HG02588 (cell line): ENCODE data around the gene GRID1.

Experiments
- ATAC-seq: cut with Tn5 transposase; IDR thresholded peaks from one replicate; pipeline ENCODE4 v1.9.1; 2021; ENCODE audit warnings: mild to moderate bottlenecking, moderate library complexity; ENCODE audit not compliant: unreplicated experiment

Gene GRID1

DNA sequence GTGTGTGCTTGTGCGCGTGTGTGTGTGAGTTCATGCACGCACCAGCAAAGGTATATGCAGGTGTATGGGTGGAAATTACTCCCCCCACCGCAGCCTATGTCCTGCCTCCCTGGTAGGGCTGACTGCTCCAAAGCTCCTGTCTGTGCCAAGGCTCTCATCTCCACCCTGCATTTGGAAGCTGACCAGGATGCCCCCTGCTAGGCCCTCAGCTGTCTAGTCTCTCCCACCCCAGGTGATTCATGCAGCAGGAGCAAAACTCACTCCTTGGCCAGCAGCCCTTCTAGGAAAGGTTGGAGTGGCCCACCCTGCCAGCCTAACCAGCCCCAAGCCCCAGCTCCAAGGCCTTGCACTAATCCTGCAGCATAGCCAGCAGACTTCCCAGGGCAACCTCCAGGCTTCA lies 148.4 kb downstream of the GRID1 start:
- no peak for ATAC-seq

DNA sequence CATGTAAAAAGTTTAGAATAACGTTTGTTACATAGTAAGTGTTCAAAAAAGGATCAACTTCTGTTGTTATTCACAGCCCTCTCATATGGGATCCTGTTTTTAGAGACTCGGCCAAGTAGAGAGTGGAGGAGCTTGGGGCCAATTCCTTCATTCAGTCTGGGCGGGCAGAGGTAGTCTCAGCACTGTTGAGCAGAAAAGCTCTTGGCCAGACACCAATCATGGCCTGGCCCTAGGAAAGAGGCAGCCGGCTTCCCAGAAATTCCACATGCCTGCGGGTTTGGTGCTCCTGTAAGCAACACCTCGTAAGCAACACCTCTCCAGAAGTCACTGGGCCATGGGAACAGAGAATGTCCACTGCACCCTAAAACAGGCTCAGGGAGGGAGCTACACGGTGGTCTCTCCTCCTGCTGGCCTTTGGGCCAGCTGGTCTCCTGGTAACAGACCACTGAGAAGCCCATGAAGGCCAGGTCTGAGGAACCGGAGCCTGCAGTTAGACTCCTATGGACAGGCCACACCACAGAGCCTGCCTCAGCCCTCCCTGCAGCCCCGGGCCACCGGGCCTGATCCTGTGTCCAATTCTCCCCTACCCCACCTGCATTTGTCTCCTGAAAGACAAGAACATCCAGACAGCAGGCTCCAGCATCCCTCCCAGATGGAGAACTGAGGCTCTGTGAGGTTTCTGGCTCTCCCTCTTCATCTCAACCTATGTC lies 149.1 kb downstream of the GRID1 start:
- no peak for ATAC-seq

DNA sequence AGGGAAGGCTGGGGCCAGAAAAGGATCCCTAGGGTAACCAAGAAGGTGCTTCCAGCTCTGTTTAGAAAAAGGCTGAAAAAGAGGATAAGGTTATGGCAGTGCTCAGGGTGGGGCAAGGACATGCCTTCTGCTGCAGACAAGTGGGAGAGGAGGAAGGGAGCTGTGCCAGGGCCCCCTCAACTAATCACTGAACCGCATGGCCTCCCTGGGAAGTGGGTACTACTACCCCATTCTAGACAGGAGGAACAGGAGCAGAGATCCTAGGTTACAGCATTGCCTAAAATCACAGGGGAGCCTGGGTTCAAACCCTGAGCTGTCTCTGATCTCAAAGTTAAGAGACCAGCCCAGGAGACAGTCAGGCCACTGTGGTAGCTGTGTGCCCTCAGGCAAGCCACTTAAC lies 149.7 kb downstream of the GRID1 start:
- no peak for ATAC-seq

DNA sequence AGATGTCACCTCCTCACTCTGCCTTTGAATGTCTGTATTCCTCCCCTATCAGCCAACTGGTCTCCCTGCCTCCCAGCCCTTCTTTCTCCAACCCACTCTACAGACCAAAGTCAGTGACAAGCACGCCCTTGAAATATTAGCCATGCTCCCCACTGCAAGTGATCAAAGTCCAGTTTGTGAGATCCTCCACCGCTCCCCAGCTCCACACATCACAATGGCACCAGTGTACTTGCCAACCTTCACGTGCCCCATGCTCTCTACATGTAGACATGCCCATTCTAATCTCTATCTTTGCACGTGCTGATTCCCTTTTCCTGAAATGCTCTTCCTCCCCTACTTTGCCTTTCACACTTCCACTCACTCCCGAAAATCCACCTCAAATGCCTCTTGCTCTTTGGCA lies 150.9 kb downstream of the GRID1 start:
- ATAC-seq: no peak

DNA sequence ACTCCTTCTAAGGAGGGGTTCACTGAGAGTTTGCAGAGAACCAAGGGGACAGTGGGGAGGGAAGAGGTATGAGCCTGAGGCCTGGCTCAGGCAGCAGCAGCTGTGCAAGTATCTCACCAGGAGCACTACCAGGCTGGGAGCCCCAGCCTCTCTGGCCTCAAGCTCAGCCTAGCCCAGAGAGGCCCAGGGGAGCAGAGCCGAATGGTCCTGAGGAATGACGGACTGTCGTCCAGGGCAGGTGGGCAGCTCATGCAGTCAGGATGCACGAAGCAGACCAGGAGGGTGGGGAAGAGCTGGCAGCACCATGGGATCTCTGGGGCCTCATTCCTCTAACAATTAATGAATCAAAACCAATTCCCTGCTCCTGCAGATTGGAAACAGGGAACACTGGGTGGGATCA lies 151.5 kb downstream of the GRID1 start:
- no peak for ATAC-seq

DNA sequence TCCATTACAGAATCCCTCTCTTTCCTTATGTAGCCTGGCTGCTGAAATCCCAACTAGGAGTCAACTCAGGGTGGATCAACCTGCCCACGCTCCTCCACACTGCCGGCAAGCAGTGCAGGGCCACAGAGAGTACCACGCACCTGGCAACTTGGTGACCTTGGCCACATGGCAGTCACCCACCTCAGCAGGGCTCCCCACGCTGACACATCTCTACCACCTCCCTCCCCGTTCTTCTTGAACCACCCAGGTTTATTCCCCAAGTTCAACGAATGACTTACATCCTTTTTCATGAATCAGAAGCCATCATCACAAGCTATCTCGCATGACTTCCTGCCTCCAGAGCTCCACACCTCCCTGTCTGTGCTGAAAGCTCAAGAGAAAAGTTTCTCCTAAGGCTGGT lies 153.4 kb downstream of the GRID1 start:
- no peak for ATAC-seq

DNA sequence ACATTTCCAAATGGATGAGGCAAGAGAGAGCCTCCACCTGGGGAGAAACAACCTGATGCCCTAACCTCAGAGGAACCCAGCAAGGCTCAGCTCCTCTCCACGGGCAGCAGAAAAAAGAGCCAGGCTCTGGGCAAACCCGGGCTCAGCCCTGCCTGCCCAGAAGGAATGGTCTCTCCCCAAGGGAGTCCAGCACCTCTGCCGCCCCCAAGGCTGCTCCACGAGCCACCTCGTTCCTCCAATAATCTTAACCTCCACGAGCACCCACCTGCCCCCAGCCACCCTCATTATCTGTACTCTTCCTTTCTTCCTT lies 154.2 kb downstream of the GRID1 start:
- no peak for ATAC-seq

DNA sequence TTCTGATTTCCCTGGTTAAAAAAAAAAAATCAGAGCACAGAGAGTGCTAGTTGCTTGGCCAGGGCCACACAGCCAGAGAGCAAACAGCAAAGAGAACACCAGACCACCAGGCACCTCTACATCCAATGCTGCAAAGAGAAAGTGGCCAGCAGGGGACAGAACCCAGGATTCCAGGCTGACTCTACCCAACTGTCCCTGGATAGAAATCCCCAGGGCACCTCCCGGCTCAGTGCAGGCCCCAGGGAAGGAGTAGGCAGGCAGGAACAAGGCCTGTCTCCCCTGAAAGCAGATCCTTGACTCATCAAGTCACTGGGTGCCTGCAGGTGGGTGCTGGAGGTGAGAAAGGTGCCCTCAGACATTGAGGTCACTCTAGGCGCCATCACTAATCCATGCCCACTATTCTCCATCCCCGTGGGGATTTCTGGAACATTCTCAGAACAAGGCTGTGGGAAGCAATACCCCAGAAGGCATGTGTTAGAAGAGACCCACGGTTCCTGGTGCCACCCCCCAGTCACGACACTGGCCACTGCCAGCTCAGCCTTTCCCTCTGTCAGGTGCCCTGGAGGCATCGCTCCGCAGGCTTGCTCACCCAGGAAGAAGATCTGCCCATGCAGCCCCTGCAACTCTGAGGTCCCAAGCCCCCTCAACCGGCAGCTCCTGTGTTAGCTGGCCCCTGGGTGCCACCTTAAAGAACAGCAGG lies 154.8 kb downstream of the GRID1 start:
- no peak for ATAC-seq

DNA sequence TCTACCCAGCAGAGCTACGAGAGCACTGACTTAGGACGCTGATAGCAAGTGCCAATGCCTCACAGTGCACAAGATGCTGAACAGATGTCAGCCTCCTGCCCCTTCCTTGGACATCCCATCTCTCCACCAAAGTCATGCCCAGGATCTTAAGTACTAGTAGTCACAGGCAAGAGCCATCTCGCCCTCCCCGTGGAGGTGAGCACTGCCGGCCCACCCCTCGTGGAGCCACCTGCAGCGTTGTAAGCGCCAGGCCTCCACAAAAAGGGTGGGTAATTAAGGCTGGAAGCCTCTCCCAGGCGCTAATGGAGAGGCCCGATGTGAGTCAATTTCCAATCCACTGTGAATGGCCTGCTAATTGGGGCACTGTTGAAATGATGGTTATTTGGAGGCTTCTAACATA lies 156.2 kb downstream of the GRID1 start:
- ATAC-seq: no peak

DNA sequence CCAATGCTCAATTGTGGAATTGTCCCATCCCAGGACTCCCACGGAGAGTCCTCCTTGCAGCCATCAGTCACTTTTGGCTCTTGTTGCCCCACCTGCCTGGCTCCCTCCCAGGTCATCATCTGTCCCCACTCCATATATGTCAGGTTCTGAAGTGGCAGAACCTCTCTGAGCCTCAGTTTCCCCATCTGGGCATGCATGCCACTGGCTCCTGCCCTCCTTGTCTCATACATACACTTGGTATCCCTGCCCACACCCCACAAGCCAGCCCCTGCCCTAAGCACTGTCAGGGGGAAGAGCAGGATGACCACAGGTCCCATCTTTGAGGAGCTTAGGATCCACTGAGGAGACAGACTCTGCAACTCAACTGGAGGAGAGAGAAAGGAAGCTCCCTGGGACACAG lies 156.9 kb downstream of the GRID1 start:
- ATAC-seq: no peak

DNA sequence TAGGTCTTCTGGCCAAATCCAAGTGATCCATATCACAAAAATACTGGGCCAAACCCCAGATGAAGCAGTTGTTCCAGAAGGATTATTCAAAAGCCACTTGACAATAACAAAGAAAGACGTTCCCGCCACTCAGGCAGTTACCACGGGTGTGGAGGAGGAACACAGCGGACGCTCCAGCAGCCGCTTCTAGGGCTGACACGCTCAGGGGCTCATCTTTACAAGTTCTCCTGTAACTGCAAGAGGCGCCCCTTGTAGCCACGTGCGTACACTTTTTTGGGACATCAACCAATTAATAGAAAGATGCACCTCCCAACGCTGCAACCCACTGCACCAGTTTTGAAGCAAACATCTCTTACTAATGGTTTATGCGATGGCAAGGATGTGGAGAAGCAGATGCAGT lies 159.4 kb downstream of the GRID1 start:
- ATAC-seq: no peak

DNA sequence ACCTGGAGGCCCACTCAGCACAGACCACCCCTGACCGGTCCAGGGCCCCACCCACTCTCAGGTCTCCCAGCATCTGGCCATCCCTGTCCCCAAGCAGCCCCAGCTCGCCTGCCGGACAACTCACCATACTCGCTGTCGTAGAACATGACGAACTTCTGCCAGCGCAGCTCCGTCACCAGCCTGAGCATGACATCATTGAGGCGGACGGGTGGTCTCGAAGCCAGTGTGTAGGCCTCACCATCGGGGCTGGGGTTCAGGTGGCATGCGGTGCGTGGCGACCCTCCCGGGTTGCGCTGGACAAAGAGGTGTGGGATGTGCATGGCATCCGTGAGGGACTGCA lies 160.4 kb downstream of the GRID1 start:
- ATAC-seq: no peak

DNA sequence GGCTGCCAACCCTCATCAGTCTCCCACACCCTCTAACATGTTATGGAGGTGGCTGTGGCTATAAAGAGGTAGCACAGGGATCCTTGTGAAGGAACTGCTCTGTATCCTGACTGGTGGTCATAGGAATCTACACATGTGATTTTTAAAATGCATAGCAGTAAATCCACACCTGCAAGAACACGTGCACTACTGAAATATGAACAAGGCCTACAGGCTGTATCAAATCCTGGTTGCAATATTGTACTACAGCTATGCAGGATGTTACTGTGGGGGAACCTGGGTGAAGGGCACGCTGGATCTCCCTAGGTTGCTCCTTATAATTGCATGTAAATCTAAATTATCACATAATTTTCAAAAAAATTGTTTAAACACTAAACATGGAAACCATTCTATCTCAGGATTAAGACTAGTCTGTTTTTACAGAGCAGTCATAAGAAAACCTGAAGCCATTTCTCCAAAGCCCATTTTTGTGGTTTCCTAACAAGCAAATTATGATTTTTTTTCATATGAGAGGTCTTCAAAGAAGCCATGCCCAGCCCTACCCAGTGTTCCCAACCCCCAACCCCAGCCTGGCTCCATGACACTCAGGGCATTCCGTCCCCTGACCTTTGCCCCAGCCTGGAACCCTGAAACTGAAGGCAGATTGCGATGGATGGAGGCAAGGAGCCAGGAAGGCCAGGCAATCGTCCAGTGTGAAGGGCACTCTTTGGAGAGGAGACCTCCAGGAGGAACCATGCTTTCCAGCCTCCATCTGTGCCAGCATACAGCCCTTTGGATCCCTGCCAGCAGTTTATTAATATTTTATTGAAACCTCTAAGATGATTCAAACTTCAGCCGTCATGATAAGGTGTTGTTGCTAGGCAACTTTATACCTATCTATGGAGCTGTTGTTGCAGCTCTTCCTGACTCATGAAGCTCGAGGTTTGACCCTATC lies 161.0 kb downstream of the GRID1 start:
- ATAC-seq: no peak

DNA sequence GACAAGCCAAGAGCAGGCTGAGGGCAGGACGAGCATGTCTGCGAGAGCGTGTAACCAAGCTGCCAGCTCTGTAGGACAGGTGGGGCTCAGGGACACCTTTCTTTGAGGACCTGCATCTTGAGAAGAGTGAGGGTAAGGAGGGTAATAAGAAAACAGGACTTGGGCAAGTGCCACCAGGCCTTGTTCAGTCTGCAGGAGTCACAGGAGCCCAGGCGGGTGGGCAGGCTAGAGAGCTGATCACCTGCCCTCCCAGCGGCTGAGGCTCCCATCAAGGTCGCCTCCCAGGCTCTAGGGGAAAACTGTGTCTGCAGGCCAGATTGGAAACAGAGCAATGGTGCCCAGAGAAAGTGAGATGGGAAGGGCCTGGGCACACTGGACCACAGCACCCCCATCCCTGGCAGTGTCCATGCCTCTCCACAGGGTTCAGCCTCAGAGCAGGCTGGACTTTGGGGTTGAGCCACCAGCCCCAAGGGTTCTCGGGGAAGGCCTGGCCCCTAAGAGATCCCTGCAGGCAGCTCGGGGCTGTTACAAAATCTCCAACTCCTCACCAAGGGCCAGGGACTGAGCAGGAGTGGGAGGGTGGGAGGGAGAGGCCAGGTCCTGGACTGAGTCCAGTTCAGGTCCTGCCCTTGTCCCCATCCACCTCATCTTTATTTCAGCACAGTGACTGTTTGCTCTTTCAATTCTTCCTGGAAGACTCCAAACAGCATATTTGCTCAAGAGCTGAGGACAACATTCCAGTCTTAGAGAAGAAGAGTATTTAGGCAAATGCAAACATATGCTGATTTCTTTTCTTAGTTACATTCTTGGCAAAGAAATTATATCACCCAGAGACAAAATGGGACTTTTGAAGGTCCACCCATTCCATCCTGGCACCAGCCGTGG lies 161.9 kb downstream of the GRID1 start:
- ATAC-seq: no peak

DNA sequence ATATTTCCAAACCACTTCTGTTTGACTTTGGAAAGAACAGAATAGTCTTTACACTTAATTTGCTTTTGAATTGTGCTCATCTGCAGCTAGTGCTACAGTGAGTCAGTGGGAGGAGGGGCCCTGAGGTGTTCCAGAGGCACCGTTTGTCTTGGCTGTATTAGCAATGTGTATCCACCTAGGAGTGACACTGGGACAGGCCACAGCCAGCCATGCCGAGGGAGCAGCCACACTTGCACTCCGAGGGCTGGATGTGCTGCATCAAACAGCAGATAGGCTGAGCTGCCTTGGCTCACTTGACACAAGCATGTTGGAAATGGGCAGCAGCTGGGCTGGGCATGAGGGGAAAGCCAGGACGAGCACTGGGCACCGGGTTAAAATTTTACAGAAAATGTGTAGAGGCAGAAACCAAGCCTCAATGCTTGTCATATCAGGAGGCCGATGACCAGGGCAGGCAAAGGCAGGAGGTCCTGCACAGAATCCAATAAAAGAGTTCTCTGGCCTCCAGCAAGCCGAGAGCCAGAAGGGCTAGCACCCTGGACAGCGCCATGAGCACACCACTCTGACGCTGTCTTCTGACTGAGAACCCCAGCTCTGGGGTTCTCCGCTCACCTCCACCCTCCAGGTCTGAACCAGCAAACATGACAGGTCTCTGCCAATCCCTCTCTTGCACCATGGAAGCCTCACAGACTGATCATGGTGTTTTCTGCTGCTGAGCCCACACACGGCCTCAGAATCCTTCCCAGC lies 163.3 kb downstream of the GRID1 start:
- no peak for ATAC-seq

DNA sequence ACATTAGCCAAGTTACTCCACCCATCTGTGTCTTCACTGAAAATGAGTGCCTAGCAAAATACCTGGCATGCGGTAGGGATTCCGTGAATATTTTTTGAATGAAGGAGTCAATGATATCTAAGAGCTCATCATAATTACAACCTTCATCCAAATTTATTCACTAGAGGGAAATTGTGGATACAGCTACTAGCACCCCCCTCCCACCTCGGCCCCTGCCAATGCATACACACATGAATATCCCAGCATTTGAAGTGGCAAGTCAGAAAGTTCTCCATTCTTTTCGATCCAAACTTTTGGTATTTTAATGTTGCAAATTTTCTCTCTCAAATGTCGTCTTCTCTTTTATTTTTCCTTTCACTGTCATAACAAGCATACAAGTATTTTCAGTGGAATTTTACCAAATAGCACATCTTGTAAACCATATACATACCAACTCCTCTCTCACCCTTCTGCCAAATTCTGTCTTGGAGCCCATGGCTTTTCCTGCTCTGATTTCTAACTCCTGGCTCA lies 164.3 kb downstream of the GRID1 start:
- no peak for ATAC-seq

DNA sequence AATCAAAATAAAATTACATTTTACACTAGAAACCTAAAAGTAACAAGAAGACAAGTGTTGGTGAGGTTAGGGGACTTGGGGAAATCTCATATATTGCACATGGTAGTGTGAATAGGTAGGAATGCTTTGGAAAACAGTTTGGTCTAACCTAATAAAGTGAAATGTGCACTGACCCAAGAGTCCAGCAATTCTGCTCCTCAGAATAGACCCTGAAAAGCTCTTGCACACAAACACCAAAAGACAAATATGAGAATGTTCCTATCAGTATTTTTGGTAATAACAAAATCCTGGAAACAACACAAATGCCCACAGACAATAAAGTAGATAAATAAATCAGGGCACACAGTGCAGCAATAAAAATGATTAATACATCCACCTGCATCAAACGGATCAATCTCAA lies 165.7 kb downstream of the GRID1 start:
- ATAC-seq: no peak

DNA sequence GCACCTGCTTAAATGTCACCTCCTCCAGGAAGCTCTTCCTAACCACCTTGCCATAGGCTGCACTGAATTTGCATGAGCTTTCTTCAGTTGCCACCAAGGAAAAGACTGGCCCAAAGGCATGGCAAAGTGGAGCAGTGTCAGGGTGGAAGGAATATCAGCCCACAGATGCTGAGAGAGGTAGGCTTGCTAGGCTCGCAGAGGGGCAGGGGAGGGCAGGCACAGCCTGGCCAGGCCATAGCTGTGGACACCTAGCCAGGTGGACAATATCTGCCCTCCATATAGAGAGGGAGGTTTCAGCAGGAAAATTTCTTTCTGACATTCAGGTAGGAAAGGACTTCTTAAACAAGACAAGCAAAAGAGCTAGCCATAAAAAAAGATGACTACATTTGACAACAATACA lies 166.3 kb downstream of the GRID1 start:
- ATAC-seq: no peak

DNA sequence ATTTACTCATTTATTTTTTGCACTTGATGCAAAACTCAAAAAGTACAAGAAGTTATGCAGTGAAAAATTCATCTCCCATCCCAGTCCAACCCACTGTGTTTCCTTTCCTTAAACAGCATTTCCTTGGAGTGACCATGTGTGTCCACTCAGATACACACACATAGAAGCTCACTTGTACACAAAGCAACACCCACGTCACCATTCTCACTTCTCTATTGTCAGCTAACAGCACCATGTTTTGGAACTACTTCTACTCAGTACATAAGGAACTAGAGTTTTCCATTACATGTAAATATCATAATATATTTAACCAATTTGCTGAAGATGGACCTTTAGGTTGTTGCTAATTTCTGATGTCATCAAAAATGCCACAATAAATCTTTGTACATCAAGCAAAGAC lies 167.6 kb downstream of the GRID1 start:
- ATAC-seq: no peak

DNA sequence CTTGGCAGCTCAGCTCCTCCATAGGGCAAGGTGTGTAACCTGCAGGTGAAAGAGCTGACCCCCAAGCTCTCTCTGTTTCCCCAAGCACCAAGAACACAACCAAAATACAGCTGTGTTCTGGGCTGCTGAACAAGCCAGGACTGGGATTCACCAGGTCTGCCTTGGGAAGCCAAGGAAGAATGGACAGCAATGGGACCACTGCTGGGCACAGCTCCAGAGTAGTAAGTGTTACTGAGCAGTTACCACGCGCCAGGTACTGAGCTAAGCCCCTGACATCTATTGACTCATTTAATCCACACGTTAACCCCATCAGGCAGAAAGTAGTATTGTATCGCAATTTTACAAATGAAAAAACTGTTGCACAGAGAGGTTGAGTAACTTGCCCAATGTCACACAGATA lies 168.3 kb downstream of the GRID1 start:
- ATAC-seq: no peak
